ENCODE measurements around the gene MAP2K7.
"Not testable (repeated sequence)": the region's sequence is repeated elsewhere in the genome, so short reads cannot be mapped to it uniquely, and the experiment has no call there.

The MAP2K7 gene

DNA sequence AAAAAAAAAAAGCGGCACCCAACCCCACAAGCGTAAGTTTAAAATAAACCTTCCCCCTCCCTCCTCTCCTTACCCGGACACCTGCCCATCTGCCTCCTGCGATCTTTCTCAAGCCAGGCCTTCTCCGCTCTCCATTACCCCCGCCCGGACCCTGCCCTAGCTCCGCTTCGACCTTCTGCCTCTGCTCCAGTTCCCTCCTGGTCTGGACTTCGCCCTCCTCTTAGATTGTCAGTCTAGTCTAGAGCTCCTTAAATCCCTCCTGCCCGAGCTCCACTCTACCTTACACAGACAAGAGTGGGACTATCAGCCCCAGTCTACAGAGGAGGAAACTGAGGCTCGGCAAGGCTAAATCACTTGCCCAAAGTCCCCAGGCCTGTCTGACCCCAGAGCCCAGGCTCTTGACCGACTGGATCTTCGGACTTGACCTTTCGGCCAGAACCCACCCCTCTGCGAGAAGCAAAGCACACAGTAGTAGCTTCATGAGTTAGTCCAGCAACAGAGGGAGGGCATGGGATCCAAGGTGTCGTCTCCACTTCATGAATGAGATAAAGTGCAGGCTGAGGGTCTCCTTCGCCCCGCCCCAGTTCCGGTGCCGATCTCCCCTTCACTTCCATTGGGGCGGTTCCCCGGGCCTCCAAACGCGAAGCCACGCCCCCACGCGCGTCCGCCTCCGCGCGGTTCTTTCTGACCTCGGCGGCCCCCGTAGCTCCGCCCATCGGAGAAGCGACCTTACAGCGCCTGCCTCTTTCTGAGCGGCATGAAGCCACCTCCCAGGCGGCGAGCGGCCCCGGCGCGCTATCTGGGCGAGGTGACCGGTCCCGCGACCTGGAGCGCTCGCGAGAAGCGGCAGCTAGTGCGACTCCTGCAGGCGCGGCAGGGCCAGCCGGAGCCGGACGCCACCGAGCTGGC is 16.2 kb downstream of the MAP2K7 start, which contains the start of gene SNAPC2:
TSS of gene SNAPC2 (plus strand) at position 729 of the 909 bp plus-strand sequence. CDS start at position 758, 29 bp downstream.
- peak; percentile 95 for DNase-seq (ENCODE audit: low read depth in 2 of 2)

DNA sequence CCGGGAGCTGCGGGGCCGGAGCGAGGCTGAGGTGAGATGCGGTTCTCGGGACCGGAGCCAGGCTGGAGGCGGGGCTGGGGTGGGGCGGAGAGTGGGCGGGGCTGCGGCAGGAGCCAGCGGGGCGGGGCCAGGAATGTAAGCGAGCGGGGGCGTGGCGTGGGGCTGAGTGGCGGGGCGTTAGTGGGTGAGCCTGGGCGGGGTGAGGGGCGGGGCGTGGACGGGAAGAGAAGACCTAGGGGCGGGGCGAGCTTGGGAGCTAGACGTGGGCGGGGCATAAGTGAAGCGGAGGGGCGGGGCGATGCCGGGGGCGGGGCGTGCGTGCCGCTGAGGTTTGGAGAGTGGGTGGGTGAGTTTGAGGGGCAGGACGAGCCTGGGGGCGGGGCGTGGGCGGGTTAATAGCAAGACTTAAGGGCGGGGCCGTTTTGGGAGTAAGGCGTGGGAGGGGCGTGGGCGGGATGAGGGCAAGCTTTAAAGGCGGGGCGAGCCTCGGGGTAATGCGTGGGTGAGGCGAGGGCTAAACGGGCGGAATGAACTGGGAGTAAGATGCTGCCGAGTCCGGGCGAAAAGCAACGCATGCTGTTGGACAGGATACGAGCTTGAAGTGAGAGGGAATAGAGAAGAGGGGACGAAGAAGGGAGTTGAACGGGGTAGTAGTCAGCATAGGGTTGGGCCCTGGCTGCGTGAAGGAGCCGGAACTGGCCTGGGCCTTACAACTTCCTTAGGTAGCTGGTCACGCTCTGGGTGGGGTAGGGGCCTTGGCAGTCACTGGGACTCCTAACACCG is 17.0 kb downstream of the MAP2K7 start:
- DNase-seq (ENCODE audit: low read depth in 2 of 2) = peak; percentile 99 to 100

DNA sequence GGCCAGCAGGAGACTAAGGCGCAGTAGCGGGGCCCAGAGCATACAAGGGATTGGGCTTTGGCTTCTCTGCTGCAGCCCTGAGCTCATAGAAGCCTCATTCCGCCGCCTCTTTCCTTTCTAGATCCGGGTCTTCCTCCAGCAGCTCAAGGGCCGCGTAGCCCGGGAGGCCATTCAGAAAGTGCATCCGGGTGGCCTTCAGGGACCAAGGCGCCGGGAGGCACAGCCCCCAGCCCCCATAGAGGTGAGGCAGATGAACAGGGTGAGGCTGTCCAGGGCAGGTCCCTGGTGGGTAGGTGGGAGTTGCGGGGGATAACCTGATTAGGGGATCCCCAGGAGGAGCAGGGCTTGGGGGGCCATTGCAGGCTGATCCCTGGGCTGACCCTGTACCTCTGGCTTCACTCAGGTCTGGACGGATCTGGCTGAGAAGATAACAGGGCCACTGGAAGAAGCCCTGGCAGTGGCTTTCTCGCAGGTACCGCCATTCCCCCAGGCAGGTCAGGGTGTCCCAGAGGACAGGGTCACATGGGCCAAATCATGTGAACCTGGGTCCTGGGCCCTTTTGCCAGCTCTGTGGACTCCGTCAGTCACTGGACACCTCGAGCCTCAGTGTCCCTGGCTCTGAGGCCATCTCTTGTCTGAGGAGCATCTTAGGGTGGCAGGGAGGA is 17.8 kb downstream of the MAP2K7 start:
- DNase-seq (ENCODE audit: low read depth in 2 of 2) = no peak

DNA sequence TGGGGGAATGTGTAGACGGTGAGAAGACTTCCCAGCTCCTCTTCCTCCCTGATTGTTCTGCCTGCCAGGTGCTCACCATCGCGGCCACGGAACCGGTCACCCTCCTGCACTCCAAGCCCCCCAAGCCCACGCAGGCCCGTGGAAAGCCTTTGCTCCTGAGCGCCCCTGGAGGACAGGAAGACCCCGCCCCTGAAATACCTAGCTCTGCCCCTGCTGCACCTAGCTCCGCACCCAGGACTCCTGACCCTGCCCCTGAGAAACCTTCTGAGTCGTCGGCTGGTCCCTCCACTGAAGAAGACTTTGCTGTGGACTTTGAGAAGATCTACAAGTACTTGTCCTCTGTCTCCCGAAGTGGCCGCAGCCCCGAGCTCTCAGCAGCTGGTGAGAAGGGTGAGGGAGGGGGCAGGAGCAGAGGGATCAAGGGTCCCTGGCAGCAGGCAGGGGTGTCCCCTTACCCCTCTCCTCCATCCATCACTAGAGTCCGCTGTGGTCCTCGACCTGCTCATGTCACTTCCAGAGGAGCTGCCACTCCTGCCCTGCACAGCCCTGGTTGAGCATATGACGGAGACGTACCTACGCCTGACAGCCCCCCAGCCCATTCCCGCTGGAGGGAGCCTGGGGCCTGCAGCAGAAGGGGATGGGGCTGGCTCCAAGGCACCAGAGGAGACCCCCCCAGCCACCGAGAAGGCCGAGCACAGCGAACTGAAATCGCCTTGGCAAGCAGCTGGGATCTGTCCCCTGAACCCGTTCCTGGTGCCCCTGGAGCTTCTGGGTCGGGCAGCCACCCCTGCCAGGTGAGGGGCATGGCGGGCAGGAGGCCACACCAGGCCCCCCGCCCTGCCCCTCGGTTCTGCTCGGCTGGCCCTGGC is 18.5 kb downstream of the MAP2K7 start:
- DNase-seq (ENCODE audit: low read depth in 2 of 2) = no peak

DNA sequence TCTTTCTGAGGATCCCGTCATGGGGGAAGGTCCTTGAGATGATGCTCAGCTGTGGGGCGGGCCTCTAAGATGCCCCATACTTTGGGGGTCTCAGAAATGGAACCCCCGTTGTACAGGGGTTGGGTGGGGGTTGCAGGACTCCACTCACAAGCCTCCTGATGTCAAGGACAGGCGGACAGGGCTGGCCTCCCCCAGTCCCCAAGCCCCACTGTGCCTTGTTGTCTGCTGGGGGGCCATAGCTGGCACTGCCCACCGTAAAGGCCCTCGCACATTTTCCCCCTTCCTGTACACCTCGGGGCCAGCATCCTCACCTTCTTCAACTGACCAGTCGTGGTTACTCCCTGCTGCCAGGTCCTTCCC is 19.1 kb downstream of the MAP2K7 start:
- no peak for DNase-seq (ENCODE audit: low read depth in 2 of 2)

DNA sequence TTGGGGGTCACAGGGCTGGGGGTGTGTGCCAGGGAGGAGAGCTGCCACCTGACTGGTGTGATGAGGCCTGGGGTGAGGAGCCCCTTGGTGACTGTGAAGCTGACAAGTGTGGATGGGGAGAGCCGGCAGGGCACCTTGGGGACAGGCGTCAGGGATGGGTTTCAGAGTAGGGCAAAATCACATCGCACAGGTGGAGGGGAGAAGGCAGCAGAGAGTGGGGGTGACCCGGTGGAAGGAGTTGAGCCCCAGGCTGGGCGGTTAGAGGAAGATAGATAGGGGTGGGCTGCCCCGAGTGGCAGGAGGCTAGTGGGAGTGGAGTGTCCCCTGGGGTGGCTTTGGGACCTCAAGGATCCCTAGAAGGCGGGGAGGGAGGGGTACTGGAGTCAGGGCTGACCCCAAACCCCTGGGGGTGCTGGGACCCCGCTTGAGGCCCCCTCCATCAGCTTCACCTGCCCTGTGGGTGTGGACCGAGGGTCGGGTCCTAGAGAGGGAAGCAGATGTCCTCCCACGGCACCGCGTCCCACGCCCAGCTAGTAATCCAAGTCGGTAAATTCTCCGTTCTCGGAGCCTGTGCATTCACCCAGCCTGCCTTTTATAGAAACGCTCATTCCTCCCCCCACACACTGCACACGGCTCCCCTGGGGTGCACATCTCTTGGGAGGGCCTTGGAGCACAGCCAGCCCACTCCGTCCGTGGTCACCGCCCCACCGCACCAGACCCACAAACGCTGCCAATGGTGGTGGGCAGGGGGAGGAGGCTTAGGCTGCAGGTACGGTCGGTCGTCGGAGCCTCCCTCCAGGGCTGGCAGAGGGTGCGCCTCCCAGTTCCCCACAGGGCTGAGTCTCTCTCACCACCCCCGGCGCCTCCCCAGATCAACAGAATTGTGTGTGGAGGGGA is 19.9 kb downstream of the MAP2K7 start:
- no peak for DNase-seq (ENCODE audit: low read depth in 2 of 2)

DNA sequence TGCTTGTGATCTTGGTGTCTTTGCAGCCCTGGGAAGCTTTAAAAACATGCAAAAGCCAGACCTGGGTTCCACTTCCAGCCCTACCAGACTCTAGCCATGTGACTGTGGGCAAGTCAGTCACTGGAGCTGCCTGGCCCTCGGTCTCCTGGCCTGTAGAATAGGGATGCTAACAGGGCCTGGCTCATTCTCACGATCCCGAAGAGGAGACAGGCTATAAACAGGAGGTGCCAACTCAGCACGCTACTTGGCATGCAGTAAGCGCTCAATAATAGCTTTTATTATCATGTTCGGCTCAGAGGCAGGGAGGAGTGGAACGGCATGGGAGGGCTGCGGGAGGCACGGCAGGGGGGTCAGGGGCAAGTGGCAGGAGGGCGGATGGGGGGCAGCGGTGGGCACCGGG is 20.6 kb downstream of the MAP2K7 start:
- DNase-seq (ENCODE audit: low read depth in 2 of 2) = no peak

DNA sequence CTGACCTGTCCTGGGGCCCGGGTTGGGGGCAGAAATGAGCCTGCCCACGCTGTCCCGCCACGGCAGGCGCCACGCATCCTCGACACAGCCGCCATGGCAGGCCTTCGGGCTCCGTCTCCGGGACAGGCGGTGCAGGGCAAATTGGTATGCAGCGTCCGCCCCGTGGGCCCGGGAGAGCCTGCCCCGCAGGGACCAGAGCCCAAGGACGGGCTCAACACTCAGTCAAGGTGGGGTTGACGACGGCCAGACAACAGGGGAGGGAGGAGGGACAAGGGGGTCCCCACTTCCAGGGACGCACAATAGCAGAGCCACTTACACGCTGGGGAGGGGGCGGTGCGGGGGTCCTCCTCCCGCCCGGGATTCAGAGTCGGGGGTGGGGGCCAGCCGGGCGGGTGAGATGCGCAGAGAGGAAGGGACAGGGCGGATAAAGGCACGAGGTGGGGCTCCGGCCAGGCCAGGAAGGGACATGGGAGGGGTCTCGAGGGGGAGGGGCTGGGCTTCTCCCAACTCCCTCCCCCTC is 21.0 kb downstream of the MAP2K7 start:
- DNase-seq (ENCODE audit: low read depth in 2 of 2) = no peak

DNA sequence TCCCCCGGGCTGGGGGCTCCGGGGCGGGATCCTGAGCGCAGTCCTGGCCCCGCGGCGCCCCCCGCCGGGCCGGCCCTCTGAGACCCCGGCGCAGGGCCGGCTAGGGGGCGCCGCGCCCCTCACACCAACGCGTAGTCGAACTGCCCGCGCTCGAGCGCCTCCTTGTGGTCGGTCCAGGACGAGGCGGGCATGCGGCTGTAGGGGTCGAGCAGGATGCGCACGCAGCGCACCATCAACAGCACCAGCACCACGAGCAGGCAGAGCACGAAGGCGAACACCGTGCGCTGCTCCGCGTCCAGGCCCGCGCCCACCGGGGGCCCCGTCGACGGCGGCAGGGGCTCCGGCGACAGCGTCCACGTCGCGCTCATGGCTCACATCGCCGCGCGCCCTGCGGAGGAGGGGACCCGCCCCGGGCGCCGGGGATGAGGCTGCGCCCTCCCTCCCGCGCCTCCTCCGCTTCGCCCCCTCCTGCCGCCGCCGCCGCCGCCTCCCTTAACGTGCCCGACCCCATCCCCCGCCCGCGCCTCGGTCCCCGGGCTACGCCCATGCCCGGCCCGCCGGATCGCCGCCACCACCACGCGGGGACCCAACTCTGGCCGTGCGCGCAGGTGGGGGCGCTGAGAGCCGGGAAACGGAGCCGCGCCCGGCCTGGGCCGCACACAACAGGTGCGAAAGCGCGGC is 21.6 kb downstream of the MAP2K7 start:
- peak; percentile 74 to 81 for DNase-seq (ENCODE audit: low read depth in 2 of 2)

DNA sequence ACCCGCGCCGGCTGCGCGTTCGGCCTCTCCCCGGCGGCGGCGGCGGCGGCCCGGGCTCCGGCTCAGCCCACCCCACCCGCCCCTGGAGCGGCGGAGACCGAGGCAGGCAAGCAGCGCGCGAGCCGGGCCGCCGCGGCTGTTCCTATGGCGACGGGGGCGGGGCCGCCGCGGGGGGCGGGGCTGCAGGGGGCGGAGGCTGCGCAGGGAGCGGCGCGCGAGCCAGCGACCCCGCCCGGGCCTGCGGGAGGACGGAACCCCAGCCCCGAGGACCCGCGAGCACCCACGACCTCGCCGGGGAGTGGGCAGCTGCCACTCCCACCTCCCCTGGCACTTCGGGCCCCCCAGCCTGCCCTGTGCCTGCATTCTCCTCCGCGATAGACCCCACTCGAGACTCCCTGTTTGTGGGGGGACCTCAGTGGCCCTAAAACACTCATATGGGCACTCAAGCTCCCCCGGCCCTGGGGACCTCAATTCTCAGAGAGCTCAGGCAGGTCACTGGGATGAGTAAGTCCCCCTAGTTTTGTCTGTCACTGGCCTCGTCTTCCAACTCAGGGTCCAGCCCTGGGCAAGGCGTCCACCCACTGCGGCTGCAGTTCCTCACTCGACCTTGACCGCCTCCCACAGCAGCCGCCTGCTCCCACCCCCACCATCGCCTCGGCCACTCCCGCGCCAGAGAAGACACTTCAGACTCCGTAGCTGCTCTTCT is 22.5 kb downstream of the MAP2K7 start, which contains the start of gene CTXN1:
TSS of gene CTXN1 (minus strand) at position 115 of the 706 bp plus-strand sequence. CDS start 597 bp downstream, outside the sequence.
- DNase-seq (ENCODE audit: low read depth in 2 of 2) = peak; percentile 70 to 76

DNA sequence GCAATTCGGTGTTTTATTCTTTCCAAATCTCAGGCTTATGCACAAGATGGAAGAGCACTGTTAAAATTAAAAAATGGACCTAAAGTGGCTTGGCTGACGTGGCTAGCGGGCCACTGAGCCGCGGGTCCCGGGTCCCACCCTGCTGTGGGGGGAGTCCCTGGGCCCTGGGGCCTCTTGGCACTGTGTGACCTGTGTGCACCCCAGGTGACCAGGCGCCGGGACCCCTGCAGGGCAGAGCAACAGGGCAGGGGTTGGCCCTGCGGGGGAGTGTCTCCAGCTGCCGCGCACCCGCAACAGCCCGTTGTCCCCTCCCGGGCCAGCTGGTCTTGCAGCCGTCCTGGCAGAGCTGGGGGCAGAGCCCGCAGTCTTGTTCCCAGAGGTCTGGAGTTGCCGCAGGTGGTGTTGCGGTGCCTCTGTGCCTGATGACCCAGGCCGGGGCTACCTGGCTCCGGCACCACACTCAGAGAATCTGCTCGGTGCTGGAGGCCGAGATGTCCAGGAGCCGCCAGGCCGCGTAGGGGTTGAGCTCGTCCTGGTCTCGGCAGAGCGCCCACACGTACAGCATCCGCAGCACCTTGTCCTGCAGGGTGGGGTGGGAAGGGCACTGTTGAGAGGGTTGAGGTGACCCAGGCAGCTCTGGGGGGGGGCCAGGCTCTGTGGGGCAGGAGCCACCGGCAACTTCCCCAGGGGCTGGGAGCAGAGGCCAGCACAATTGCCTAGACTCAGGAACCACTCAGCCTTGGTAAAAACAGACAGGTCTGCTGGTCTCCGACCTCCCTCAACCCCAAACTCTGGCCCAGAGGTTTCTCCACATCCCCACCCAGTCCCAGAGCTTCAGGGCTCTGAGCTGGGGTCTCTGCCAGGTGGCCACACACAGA is 23.3 kb downstream of the MAP2K7 start:
- no peak for DNase-seq (ENCODE audit: low read depth in 2 of 2)

DNA sequence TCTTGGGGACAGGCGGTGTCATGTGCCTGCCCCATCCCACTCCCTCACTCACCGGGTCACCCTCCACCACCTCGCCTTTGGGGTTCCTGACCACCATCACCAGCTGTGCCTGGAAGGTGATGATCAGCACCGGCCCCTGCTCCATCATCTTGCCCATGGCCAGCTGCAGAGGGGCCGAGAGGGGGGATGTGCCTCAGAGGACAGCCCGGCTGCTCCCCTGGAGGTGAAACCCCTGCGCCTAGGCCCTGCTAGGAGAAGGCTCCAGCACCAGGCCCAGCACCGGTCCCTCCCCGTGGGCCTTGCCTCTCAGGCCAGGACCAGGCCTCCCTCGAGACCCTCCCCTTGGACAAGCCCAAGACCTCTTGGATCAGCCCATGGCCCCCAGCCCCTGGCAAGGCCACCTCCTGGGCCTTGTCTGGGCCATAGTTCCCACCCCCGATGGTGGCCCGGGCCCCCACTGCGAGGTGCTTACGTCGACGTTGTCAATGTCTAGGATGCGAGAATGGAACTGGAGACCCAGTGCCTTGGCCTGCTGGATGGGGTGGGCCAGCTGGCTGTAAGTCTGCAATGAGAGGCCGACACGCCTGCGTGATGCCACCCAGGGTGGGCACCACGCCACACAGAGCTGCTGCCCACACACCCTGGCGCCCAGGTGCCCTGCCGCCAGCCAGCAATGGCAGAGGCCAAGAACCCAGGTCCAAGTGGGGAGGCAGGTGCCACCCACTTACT is 24.1 kb downstream of the MAP2K7 start:
- DNase-seq (ENCODE audit: low read depth in 2 of 2) = no peak

DNA sequence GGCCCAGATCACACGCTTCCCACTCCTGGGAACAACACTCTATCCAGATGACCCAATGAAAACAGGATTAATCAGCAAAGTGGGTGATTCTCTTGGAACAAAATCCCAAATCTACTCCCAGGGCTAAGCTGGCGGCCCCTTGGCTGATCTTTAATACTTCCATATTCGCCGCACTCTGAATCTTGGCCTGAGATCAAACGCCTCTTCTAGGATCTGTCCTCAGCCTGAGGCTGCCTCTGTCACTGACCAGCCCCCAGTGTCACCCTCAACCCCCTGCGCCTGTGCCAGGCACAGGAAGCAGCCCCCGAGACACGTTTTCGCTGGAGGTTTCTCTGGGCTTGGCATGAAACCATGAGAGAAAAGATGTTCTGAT is 24.6 kb downstream of the MAP2K7 start:
- DNase-seq (ENCODE audit: low read depth in 2 of 2) = no peak

DNA sequence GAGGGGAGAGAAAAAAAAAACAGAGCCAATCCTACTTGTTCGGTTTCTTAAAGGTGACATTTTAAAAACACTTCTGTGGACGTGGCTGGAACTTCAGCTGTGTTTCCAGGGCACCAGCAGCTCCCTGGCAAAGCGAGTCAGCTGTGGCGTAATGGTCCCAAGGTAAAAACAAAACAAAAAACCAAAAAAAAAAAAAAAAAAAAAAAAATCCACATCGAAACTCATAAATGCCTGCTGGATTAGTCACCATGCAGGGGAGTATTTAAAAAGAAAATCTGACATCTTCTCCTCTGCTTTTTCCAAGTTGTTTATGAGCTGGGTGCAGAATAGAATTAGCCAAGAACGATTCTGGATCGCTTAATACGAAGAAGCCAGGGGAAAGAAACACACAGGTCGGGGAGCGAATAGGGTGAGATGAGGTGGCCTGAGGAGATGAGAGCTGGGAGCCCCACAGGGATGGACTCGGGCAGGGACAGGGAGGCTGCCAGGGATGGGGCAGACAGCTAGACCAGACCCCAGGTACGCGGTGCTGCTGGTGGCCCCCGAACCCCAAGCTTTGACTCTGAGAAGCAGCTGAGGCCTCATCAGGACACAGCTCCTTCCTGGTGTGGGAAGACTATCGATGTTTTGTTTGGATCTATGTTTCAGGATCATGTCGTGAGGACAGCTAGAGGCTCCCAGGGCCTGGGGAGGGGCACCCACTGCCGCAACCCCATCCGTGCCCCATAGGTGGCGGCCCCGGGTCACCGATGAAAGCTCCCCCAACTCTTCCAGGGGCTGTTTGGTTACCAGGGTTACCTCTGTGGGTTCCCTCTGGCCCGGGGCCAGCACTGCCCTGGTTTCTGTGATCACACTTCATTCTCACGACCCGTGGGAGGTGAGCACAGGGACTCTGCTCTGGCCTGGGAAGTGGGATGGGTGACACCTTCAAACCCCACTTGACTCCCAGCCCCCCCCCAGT is 25.3 kb downstream of the MAP2K7 start:
- peak; percentile 52 to 64 for DNase-seq (ENCODE audit: low read depth in 2 of 2)

DNA sequence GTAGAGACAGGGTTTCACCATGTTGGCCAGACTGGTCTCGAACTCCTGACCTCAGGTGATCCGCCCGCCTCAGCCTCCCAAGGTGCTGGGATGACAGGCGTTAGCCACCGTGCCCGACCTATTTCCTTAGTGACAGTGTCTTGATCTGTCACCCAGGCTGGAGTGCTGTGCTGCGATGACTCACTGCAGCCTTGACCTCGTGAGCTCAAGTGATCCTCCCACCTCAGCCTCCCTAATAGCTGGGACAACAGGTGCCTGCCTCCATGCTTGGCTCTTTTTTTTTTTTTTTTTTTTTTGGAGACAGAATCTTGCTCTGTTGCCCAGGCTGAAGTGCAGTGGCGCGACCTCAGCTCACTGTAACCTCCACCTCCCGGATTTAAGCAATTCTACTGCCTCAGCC is 26.4 kb downstream of the MAP2K7 start:
- DNase-seq (ENCODE audit: low read depth in 2 of 2) = not testable (repeated sequence)

DNA sequence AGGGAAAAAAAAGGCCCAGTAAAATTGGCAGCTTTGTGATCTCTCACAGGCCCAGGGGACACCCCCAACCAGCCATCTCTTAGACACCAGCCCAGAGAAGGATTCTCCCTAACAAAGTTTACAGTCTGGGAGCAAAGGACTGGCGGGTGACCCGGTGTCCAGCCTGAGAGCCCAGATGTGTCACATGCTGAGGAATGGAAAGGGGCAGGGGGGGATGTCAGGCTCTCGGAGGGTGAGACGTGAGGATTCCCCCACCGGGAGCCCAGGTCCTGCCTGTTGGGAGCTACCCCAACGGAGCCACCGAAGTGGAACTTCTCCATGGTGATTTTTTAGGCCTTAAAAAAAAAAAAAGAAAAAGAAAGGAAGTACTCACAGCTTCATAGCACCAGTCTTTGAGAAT is 27.1 kb downstream of the MAP2K7 start:
- no peak for DNase-seq (ENCODE audit: low read depth in 2 of 2)
